ENCODE results near the gene COX14.
"Not testable (repeated sequence)": the region's sequence is repeated elsewhere in the genome, so short reads cannot be mapped to it uniquely, and the experiment has no call there.

COX14 gene

GRCh38 chr12:50074936-50075807, 36.9 kb upstream of the COX14 start:
- no peaks in the 10 kb centered on the region for H3K27me3 ChIP-seq (ENCODE audit: insufficient read depth, low read length)
- H3K4me1 ChIP-seq (ENCODE audit: control insufficient read depth, insufficient read depth, low read length, unreplicated experiment), result peaks cover 9% of the 10 kb centered on the region
- peak overlapping the region; percentile 22 for H2AFZ ChIP-seq (ENCODE audit: low read length, unreplicated experiment)
- no peaks in the 10 kb centered on the region for H3K36me3 ChIP-seq (ENCODE audit: insufficient read depth, low read length)
- H3K27ac ChIP-seq (ENCODE audit: low read depth, low read length), result no peak overlapping the region
- H3K79me2 ChIP-seq (ENCODE audit: control insufficient read depth, insufficient read depth, low read length, unreplicated experiment), result no peaks in the 10 kb centered on the region
- H3K4me3 ChIP-seq (ENCODE audit: low read depth, low read length), result no peak overlapping the region

- H3K36me3 ChIP-seq (ENCODE audit: insufficient read depth, low read length), result no peaks in the 10 kb centered on the region
- no peaks in the 10 kb centered on the region for H3K79me2 ChIP-seq (ENCODE audit: control insufficient read depth, insufficient read depth, low read length, unreplicated experiment)
- H3K27me3 ChIP-seq (ENCODE audit: insufficient read depth, low read length), result no peaks in the 10 kb centered on the region
- H3K27ac ChIP-seq (ENCODE audit: low read depth, low read length), result no peak overlapping the region
- peaks cover 7% of the 10 kb centered on the region for H3K4me1 ChIP-seq (ENCODE audit: control insufficient read depth, insufficient read depth, low read length, unreplicated experiment)
- H3K4me3 ChIP-seq (ENCODE audit: low read depth, low read length), result no peak overlapping the region
- no peak overlapping the region for H2AFZ ChIP-seq (ENCODE audit: low read length, unreplicated experiment)
Measured at GRCh38 chr12:50075808-50076170, 36.2 kb upstream of the COX14 start.

- Histone ChIP-seq H3K27ac (ENCODE audit: low read depth, low read length) (no peak overlapping the region), H3K4me3 (ENCODE audit: low read depth, low read length) (no peak overlapping the region), H3K79me2 (ENCODE audit: control insufficient read depth, insufficient read depth, low read length, unreplicated experiment) (no peaks in the 10 kb centered on the region), H3K4me1 (ENCODE audit: control insufficient read depth, insufficient read depth, low read length, unreplicated experiment) (peaks cover 5% of the 10 kb centered on the region), H2AFZ (ENCODE audit: low read length, unreplicated experiment) (no peak overlapping the region), H3K27me3 (ENCODE audit: insufficient read depth, low read length) (no peaks in the 10 kb centered on the region), H3K36me3 (ENCODE audit: insufficient read depth, low read length) (no peaks in the 10 kb centered on the region)
Measured at GRCh38 chr12:50077099-50077498, 34.9 kb upstream of the COX14 start.

- H3K27ac ChIP-seq (ENCODE audit: low read depth, low read length), result no peak overlapping the region
- H3K4me1 ChIP-seq (ENCODE audit: control insufficient read depth, insufficient read depth, low read length, unreplicated experiment), result peaks cover 11% of the 10 kb centered on the region
- H2AFZ ChIP-seq (ENCODE audit: low read length, unreplicated experiment), result no peak overlapping the region
- no peak overlapping the region for H3K4me3 ChIP-seq (ENCODE audit: low read depth, low read length)
- peaks cover 1% of the 10 kb centered on the region for H3K79me2 ChIP-seq (ENCODE audit: control insufficient read depth, insufficient read depth, low read length, unreplicated experiment)
- no peaks in the 10 kb centered on the region for H3K27me3 ChIP-seq (ENCODE audit: insufficient read depth, low read length)
- no peaks in the 10 kb centered on the region for H3K36me3 ChIP-seq (ENCODE audit: insufficient read depth, low read length)
Measured at GRCh38 chr12:50078281-50078680, 33.8 kb upstream of the COX14 start.

GRCh38 chr12:50079771-50080170, 32.3 kb upstream of the COX14 start:
- H3K27ac ChIP-seq (ENCODE audit: low read depth, low read length), result no peak overlapping the region
- no peak overlapping the region for H3K4me3 ChIP-seq (ENCODE audit: low read depth, low read length)
- peaks cover 17% of the 10 kb centered on the region for H3K4me1 ChIP-seq (ENCODE audit: control insufficient read depth, insufficient read depth, low read length, unreplicated experiment)
- H3K79me2 ChIP-seq (ENCODE audit: control insufficient read depth, insufficient read depth, low read length, unreplicated experiment), result peaks cover 9% of the 10 kb centered on the region
- H3K36me3 ChIP-seq (ENCODE audit: insufficient read depth, low read length), result no peaks in the 10 kb centered on the region
- no peak overlapping the region for H2AFZ ChIP-seq (ENCODE audit: low read length, unreplicated experiment)
- no peaks in the 10 kb centered on the region for H3K27me3 ChIP-seq (ENCODE audit: insufficient read depth, low read length)

- Histone ChIP-seq H3K36me3 (ENCODE audit: insufficient read depth, low read length) (no peaks in the 10 kb centered on the region), H3K27ac (ENCODE audit: low read depth, low read length) (no peak overlapping the region), H3K4me1 (ENCODE audit: control insufficient read depth, insufficient read depth, low read length, unreplicated experiment) (peaks cover 16% of the 10 kb centered on the region), H2AFZ (ENCODE audit: low read length, unreplicated experiment) (no peak overlapping the region), H3K79me2 (ENCODE audit: control insufficient read depth, insufficient read depth, low read length, unreplicated experiment) (peaks cover 14% of the 10 kb centered on the region), H3K4me3 (ENCODE audit: low read depth, low read length) (no peak overlapping the region), H3K27me3 (ENCODE audit: insufficient read depth, low read length) (no peaks in the 10 kb centered on the region)
Measured at GRCh38 chr12:50081096-50081808, 30.8 kb upstream of the COX14 start.

GRCh38 chr12:50082644-50083043, 29.4 kb upstream of the COX14 start:
- no peak overlapping the region for H3K27ac ChIP-seq (ENCODE audit: low read depth, low read length)

GRCh38 chr12:50083301-50083700, 28.7 kb upstream of the COX14 start:
- 0 out of 2 replicates have a peak, but pooled peaks cover 6% of the 10 kb centered on the region for H3K36me3 ChIP-seq (ENCODE audit: insufficient read depth, low read length)
- no peak overlapping the region for H3K27ac ChIP-seq (ENCODE audit: low read depth, low read length)
- peaks cover 14% of the 10 kb centered on the region for H3K79me2 ChIP-seq (ENCODE audit: control insufficient read depth, insufficient read depth, low read length, unreplicated experiment)
- H3K4me3 ChIP-seq (ENCODE audit: low read depth, low read length), result no peak overlapping the region
- no peak overlapping the region for H2AFZ ChIP-seq (ENCODE audit: low read length, unreplicated experiment)
- no peaks in the 10 kb centered on the region for H3K27me3 ChIP-seq (ENCODE audit: insufficient read depth, low read length)
- peaks cover 35% of the 10 kb centered on the region for H3K4me1 ChIP-seq (ENCODE audit: control insufficient read depth, insufficient read depth, low read length, unreplicated experiment)

More at GRCh38 chr12:50082644-50083043, 29.4 kb upstream of the COX14 start:
- Histone ChIP-seq H3K27me3 (ENCODE audit: insufficient read depth, low read length) (no peaks in the 10 kb centered on the region), H2AFZ (ENCODE audit: low read length, unreplicated experiment) (no peak overlapping the region), H3K79me2 (ENCODE audit: control insufficient read depth, insufficient read depth, low read length, unreplicated experiment) (peaks cover 14% of the 10 kb centered on the region), H3K4me1 (ENCODE audit: control insufficient read depth, insufficient read depth, low read length, unreplicated experiment) (peaks cover 28% of the 10 kb centered on the region), H3K4me3 (ENCODE audit: low read depth, low read length) (no peak overlapping the region), H3K36me3 (ENCODE audit: insufficient read depth, low read length) (0 out of 2 replicates have a peak, but pooled peaks cover 5% of the 10 kb centered on the region)

- H3K36me3 ChIP-seq (ENCODE audit: insufficient read depth, low read length), result peaks cover 12% of the 10 kb centered on the region
- H3K4me3 ChIP-seq (ENCODE audit: low read depth, low read length), result peak overlapping the region; percentile 100
- H3K27me3 ChIP-seq (ENCODE audit: insufficient read depth, low read length), result not testable (repeated sequence)
- peak overlapping the region; percentile 83 for H3K27ac ChIP-seq (ENCODE audit: low read depth, low read length)
- H2AFZ ChIP-seq (ENCODE audit: low read length, unreplicated experiment), result peak overlapping the region; percentile 98
- peaks cover 16% of the 10 kb centered on the region for H3K79me2 ChIP-seq (ENCODE audit: control insufficient read depth, insufficient read depth, low read length, unreplicated experiment)
- H3K4me1 ChIP-seq (ENCODE audit: control insufficient read depth, insufficient read depth, low read length, unreplicated experiment), result peaks cover 46% of the 10 kb centered on the region
Measured at GRCh38 chr12:50084409-50084774, 27.6 kb upstream of the COX14 start.

- Histone ChIP-seq H3K27ac (ENCODE audit: low read depth, low read length) (peak within 1 kb of the TSS; percentile 83), H3K4me3 (ENCODE audit: low read depth, low read length) (peak within 1 kb of the TSS; percentile 100), H3K36me3 (ENCODE audit: insufficient read depth, low read length) (peaks cover 18% of the 10 kb centered on the region), H3K4me1 (ENCODE audit: control insufficient read depth, insufficient read depth, low read length, unreplicated experiment) (peaks cover 50% of the 10 kb centered on the region), H3K27me3 (ENCODE audit: insufficient read depth, low read length) (no peaks in the 10 kb centered on the region), H3K79me2 (ENCODE audit: control insufficient read depth, insufficient read depth, low read length, unreplicated experiment) (peaks cover 19% of the 10 kb centered on the region), H2AFZ (ENCODE audit: low read length, unreplicated experiment) (peak within 1 kb of the TSS; percentile 98)
Measured at GRCh38 chr12:50084775-50085614, 27.0 kb upstream of the COX14 start, which contains the start of gene SMARCD1. Gene SMARCD1 (plus strand): TSS chr12:50085342. CDS start chr12:50085370, 28 bp downstream.

Data from ACC112 (cell line).